ENCODE results near the gene LINC00305. TPM values are rescaled to one million over a fixed set of nuclear protein-coding genes. Genes with fewer than 3 reads are reported as not detected.

Gene LINC00305
- total RNA-seq, 2 donors from 2014 or later: not detected

DNA sequence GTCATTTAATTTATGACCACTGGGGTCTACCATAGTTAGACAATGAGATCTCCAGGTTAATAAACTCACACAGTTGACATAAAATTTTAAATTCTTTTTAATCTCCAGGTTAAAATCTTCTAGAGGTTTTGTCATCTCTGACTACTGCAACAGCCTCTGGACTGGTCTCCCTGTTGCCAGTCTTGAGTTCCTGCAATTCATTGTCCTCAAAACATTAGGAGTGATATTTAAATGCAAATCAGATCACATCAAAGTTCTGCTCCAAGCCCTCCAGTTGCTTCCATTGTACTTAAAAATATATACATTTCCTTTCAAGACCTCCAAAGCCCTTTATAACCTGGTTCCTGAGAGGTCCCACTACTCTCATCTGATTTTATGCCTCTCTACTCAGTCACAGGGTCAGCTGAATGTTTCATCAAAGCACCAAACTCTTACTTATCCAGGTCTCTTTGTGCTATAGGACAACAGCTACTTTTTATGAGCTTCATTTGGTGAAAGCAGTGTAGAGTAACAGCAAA, 18.6 kb upstream of the LINC00305 start:
- intact Hi-C loops (cut with DNase I): no loop called here
- no peak overlapping the region for H3K4me3 ChIP-seq
- H3K27me3 ChIP-seq: no peaks in the 10 kb centered on the region
- no peak for DNase-seq
- no peaks in the 10 kb centered on the region for H3K4me1 ChIP-seq
- ATAC-seq: no peak
- no peaks in the 10 kb centered on the region for H3K36me3 ChIP-seq (replicated peaks in 1 of 2; ENCODE audit: insufficient read depth in 1 of 2, low read depth in 2 of 2)
- H3K27ac ChIP-seq: no peak overlapping the region
- TF ChIP-seq, protein P1, sequence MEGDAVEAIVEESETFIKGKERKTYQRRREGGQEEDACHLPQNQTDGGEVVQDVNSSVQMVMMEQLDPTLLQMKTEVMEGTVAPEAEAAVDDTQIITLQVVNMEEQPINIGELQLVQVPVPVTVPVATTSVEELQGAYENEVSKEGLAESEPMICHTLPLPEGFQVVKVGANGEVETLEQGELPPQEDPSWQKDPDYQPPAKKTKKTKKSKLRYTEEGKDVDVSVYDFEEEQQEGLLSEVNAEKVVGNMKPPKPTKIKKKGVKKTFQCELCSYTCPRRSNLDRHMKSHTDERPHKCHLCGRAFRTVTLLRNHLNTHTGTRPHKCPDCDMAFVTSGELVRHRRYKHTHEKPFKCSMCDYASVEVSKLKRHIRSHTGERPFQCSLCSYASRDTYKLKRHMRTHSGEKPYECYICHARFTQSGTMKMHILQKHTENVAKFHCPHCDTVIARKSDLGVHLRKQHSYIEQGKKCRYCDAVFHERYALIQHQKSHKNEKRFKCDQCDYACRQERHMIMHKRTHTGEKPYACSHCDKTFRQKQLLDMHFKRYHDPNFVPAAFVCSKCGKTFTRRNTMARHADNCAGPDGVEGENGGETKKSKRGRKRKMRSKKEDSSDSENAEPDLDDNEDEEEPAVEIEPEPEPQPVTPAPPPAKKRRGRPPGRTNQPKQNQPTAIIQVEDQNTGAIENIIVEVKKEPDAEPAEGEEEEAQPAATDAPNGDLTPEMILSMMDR (IDR thresholded peaks at IDR 0.05): no peak
- TF ChIP-seq POLR2A (IDR thresholded peaks at IDR 0.05): no peak
- H3K9me3 ChIP-seq: no peaks in the 10 kb centered on the region

DNA sequence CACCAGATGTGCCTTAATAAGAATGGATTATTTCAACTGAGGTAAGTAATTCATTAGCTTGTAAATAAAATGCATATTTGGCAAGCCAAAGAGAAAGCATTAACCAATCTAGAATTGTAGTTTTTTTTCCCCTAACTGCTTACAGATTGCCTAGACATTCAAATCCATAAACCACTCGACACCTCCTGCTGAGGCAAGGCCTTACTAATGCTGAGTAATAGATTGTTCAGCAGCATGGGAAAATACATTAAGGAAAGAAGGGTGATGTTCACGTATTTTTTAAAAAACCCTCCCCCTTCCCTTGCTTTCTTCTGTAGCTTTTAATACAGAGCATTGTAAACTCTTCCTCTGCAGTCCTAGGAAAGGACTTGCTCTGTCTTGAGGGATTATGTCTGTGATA, 17.0 kb upstream of the LINC00305 start:
- intact Hi-C loops (cut with DNase I): no loop called here
- DNase-seq (no peak), ATAC-seq (no peak)
- no peak overlapping the region for H3K4me3 ChIP-seq
- no peaks in the 10 kb centered on the region for H3K27me3 ChIP-seq
- no peaks in the 10 kb centered on the region for H3K9me3 ChIP-seq
- TF ChIP-seq, protein P1 (IDR thresholded peaks at IDR 0.05): no peak
- TF ChIP-seq POLR2A (IDR thresholded peaks at IDR 0.05): no peak
- H3K27ac ChIP-seq: no peak overlapping the region
- no peaks in the 10 kb centered on the region for H3K36me3 ChIP-seq (replicated peaks in 1 of 2; ENCODE audit: insufficient read depth in 1 of 2, low read depth in 2 of 2)
- H3K4me1 ChIP-seq: no peaks in the 10 kb centered on the region
- WGBS, 2 donors: 48 to 53% methylated on average over 2 of the region's 2 CpGs

DNA sequence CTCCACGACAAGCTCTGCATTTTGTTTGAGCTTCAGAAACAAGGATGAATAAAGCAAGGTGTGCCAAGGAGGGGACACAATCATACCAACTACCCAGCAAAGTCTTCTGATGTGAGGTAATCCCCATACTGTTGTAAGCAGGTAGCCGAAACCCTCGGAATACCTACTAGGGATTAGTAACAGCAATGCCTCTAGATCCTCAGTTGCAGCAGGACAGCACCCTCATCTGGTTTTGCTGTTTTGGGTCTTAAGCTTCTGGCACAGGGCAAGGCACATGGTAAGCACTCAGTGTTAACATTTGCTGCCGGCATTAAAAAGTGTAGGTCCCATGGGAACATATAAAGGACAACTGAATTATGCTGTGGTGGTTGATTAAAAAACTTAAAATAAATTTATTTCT, 16.0 kb upstream of the LINC00305 start:
- intact Hi-C loops (cut with DNase I): no loop called here
- 78 to 80% methylated on average over 4 of the region's 4 CpGs for WGBS, 2 donors

DNA sequence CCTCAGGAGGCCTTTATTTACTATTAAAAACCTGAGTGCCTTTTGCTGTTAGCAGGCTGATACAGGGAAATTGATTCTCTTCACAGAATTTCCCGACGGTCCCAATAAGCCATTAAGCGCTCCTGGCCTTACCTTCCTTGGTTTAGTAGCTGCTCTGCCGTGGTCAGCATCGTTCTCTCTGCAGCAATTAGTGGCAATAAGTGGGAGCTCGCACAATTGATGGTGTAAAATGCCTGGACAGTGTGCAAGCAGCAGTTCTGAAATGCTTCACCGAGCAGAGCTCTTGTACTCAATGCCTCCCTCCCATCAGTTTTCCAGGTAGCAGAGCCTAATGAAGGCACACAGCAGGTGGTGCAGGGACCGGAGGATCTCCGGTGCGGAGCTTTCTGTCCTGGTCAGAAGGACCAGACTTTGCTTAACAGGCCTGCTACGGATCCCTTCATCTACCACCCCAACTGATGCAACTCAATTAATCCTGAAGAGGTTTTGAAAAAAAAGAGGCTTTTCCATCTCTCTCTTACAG, 1.1 kb upstream of the LINC00305 start:
- H3K9me3 ChIP-seq: no peaks in the 10 kb centered on the region
- no peaks in the 10 kb centered on the region for H3K36me3 ChIP-seq (replicated peaks in 1 of 2; ENCODE audit: insufficient read depth in 1 of 2, low read depth in 2 of 2)
- ATAC-seq: no peak
- no peaks in the 10 kb centered on the region for H3K27me3 ChIP-seq
- intact Hi-C loops (cut with DNase I): no loop called here
- no peak for TF ChIP-seq POLR2A (IDR thresholded peaks at IDR 0.05)
- TF ChIP-seq, protein P1 (IDR thresholded peaks at IDR 0.05): no peak
- WGBS, 2 donors: 71 to 79% methylated on average over 9 to 11 of the region's 11 CpGs
- H3K27ac ChIP-seq: no peak overlapping the region
- no peaks in the 10 kb centered on the region for H3K4me1 ChIP-seq
- no peak overlapping the region for H3K4me3 ChIP-seq
- DNase-seq: no peak

More for the DNA sequence above, 16.0 kb upstream of the LINC00305 start:
- H3K27ac ChIP-seq: no peak overlapping the region
- no peaks in the 10 kb centered on the region for H3K36me3 ChIP-seq (replicated peaks in 1 of 2; ENCODE audit: insufficient read depth in 1 of 2, low read depth in 2 of 2)
- ATAC-seq: no peak
- no peaks in the 10 kb centered on the region for H3K27me3 ChIP-seq
- no peaks in the 10 kb centered on the region for H3K4me1 ChIP-seq
- no peak for DNase-seq
- H3K9me3 ChIP-seq: no peaks in the 10 kb centered on the region
- no peak for TF ChIP-seq POLR2A (IDR thresholded peaks at IDR 0.05)
- TF ChIP-seq, protein P1 (IDR thresholded peaks at IDR 0.05): no peak
- no peak overlapping the region for H3K4me3 ChIP-seq

DNA sequence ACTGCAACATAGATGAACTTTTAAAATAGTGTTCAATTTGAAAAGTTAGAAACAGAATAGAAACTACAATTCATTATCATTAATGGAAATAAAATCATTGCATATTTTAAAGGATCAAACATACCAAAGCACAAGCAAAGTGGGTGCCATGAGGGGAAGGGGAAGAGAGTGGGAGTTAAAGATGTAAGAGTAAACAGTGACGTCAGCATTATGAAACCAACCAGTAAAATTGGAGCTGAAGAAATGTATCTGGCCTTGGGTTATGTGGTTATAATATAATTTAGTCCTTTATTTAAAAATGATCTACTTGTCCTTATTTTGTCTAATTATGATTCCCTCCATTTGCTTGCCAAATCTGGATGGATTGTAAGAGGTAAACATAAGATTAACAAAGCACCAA, 6.0 kb downstream of the LINC00305 start:
- Histone ChIP-seq H3K27ac (no peak overlapping the region), H3K4me1 (no peaks in the 10 kb centered on the region), H3K27me3 (no peaks in the 10 kb centered on the region), H3K9me3 (no peaks in the 10 kb centered on the region), H3K4me3 (no peak overlapping the region), H3K36me3 (replicated peaks in 1 of 2; ENCODE audit: insufficient read depth in 1 of 2, low read depth in 2 of 2) (no peaks in the 10 kb centered on the region)
- no peak for TF ChIP-seq POLR2A (IDR thresholded peaks at IDR 0.05)
- TF ChIP-seq, protein P1 (IDR thresholded peaks at IDR 0.05): no peak
- ATAC-seq: no peak
- no peak for DNase-seq
- intact Hi-C loops (cut with DNase I): no loop called here
- WGBS, 2 donors: 76 to 80% methylated on average over 1 of the region's 1 CpG
